ENCODE results near the gene GRPEL1.

Gene GRPEL1

DNA sequence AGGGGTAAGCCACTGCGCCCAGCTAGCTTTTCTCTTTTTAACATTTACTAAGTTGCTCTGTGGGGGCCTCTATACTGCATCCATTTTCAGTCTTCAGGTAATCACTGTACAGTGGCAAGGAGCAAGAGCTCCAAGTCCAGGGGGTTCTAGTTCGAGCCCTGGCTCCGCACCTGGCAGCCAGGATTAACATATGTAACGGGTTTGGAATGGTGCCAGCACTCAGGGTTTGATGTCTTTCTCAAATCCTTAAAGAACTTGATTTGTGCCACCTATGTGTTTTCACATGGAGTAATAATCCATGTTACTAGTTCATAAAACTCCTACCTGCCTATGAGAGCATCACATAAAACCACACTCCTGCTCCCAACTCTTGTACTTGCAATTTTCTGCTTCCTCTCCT lies 4.5 kb downstream of the GRPEL1 start:
- DNase-seq (ENCODE audit: low read depth): no peak
- TF ChIP-seq, protein P1, sequence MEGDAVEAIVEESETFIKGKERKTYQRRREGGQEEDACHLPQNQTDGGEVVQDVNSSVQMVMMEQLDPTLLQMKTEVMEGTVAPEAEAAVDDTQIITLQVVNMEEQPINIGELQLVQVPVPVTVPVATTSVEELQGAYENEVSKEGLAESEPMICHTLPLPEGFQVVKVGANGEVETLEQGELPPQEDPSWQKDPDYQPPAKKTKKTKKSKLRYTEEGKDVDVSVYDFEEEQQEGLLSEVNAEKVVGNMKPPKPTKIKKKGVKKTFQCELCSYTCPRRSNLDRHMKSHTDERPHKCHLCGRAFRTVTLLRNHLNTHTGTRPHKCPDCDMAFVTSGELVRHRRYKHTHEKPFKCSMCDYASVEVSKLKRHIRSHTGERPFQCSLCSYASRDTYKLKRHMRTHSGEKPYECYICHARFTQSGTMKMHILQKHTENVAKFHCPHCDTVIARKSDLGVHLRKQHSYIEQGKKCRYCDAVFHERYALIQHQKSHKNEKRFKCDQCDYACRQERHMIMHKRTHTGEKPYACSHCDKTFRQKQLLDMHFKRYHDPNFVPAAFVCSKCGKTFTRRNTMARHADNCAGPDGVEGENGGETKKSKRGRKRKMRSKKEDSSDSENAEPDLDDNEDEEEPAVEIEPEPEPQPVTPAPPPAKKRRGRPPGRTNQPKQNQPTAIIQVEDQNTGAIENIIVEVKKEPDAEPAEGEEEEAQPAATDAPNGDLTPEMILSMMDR (IDR thresholded peaks at IDR 0.05; ENCODE audit: control insufficient read depth, extremely low read depth, insufficient read depth): no peak
- H3K4me3 ChIP-seq (ENCODE audit: low read depth, low read length): no peak overlapping the region

GRCh38 chr4:7062816-7063215 lies 5.0 kb downstream of the GRPEL1 start:
- no peak for DNase-seq (ENCODE audit: low read depth)
- no peak overlapping the region for H3K4me3 ChIP-seq (ENCODE audit: low read depth, low read length)
- TF ChIP-seq, protein P1 (IDR thresholded peaks at IDR 0.05; ENCODE audit: control insufficient read depth, extremely low read depth, insufficient read depth): no peak

DNA sequence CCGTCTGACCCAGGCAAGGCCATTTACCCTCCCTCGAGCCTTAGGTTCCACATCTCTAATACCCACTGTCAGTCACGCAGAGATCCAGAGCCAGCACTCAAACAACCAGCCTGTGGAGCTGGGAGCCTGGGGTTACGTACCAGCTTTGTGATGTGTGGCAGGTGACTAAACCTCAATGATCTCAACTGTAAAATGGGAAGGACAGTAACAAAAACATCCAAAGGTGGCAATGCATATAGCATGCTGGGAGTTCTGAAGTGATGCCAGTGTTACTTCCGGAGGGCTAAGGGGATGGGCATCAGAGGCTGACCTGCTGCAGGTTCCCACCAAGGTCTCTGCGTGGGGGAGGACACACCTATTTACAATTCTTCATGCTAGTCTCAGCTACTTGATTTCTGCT lies 6.0 kb downstream of the GRPEL1 start:
- H3K4me3 ChIP-seq (ENCODE audit: low read depth, low read length): no peak overlapping the region
- no peak for DNase-seq (ENCODE audit: low read depth)
- TF ChIP-seq, protein P1 (IDR thresholded peaks at IDR 0.05; ENCODE audit: control insufficient read depth, extremely low read depth, insufficient read depth): no peak

DNA sequence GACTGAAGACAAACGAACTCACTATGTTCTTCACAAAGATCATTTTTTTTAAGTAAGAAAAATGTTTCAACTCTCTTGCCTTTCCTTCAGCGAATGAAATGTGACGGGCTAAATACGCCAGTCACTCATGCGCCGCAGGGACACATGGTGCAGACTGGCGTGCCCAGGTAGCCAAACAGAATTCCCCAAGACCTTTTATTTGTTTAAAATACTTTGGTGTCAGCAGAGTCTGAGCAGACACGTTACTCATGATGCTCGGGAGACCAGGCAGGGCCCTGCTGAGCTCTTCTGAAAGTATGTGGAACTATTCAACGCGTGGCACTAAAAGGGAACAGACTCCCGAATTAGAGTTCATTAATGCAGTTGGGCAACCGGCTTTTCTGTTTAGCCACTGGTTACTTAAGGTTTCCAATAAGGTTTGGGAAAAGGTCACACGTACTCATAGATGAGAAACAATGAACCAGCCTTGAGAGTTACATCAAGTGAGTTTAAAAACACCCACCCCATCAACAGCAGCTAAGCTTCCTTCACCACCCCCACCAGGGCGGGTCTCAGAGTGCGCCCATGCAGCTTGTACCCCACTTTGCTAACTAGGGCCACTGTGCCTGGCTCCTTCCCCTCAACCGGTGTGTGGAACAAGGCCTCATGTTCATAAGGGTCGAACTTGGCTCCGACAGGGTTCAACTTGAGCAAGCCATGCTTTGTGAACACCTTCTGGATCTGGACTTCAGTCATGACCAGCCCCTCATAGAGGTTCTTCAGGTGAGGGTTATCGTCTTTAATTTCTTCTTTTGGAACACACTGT lies 7.3 kb downstream of the GRPEL1 start:
- no peak overlapping the region for H3K4me3 ChIP-seq (ENCODE audit: low read depth, low read length)
- TF ChIP-seq, protein P1 (IDR thresholded peaks at IDR 0.05; ENCODE audit: control insufficient read depth, extremely low read depth, insufficient read depth): no peak

GRCh38 chr4:7059662-7060061 lies 8.2 kb downstream of the GRPEL1 start:
- TF ChIP-seq, protein P1 (IDR thresholded peaks at IDR 0.05; ENCODE audit: control insufficient read depth, extremely low read depth, insufficient read depth): no peak
- H3K4me3 ChIP-seq (ENCODE audit: low read depth, low read length): no peak overlapping the region
- DNase-seq (ENCODE audit: low read depth): no peak

More for the DNA sequence above, 7.3 kb downstream of the GRPEL1 start:
- no peak for DNase-seq (ENCODE audit: low read depth)

GRCh38 chr4:7058792-7059191 lies 9.1 kb downstream of the GRPEL1 start:
- H3K4me3 ChIP-seq (ENCODE audit: low read depth, low read length): no peak overlapping the region
- no peak for DNase-seq (ENCODE audit: low read depth)
- TF ChIP-seq, protein P1 (IDR thresholded peaks at IDR 0.05; ENCODE audit: control insufficient read depth, extremely low read depth, insufficient read depth): no peak

DNA sequence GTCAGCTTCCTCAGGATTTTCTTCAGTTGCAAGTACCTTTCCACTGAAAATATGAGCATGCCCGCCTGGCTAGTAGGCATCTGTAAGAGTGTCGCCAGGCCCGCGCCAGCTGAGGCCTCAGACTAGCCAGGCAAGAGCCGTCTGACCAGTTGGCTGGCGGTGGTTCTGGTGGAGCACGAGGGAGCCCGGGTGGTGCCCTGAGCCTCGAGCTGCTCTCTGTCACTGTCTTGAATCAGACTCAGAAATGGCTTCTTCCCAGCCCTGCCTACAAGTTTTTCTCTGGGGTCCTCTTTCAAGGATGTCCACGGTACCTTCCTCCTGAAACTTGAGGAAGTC lies 11.9 kb downstream of the GRPEL1 start:
- no peak overlapping the region for H3K4me3 ChIP-seq (ENCODE audit: low read depth, low read length)
- no peak for DNase-seq (ENCODE audit: low read depth)
- TF ChIP-seq, protein P1 (IDR thresholded peaks at IDR 0.05; ENCODE audit: control insufficient read depth, extremely low read depth, insufficient read depth): no peak
